HG03460 (cell line): ENCODE measurements around the gene SORCS2.

Experiments used
- ATAC-seq: cut with Tn5 transposase; IDR thresholded peaks from one replicate; pipeline ENCODE4 v1.9.1; 2021; ENCODE audit not compliant: unreplicated experiment

SORCS2 gene

DNA sequence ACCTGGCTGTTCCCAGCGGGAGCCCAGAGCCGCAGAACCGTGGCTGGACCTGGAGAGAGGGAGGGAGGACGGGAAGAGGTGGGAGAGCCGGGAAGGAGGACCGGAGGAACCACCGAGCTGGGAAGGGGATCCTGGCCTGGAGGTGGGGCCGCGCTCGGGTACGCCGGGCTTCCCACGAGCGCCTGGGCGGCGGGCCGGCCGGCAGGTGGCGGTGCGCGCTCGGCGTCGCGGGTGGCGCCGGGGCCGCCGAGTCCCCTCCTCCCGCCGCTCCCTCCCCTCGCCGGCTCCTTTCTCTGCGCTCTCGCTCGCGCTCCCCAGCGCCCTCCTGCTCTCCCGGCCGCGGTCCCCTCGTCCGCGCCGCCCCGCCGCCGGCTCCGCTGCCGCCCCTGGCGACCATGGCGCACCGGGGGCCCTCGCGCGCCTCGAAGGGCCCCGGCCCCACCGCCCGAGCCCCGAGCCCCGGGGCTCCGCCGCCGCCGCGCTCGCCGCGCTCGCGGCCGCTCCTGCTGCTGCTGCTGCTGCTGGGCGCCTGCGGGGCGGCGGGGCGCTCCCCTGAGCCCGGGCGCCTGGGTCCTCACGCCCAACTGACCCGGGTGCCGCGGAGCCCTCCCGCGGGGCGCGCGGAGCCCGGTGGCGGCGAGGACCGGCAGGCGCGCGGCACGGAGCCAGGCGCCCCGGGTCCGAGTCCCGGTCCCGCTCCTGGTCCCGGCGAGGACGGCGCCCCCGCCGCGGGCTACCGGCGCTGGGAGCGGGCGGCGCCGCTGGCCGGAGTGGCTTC, at the start of gene SORCS2:
TSS of gene SORCS2 (plus strand) at position 287 of the 778 bp plus-strand sequence.
- no peak for ATAC-seq

DNA sequence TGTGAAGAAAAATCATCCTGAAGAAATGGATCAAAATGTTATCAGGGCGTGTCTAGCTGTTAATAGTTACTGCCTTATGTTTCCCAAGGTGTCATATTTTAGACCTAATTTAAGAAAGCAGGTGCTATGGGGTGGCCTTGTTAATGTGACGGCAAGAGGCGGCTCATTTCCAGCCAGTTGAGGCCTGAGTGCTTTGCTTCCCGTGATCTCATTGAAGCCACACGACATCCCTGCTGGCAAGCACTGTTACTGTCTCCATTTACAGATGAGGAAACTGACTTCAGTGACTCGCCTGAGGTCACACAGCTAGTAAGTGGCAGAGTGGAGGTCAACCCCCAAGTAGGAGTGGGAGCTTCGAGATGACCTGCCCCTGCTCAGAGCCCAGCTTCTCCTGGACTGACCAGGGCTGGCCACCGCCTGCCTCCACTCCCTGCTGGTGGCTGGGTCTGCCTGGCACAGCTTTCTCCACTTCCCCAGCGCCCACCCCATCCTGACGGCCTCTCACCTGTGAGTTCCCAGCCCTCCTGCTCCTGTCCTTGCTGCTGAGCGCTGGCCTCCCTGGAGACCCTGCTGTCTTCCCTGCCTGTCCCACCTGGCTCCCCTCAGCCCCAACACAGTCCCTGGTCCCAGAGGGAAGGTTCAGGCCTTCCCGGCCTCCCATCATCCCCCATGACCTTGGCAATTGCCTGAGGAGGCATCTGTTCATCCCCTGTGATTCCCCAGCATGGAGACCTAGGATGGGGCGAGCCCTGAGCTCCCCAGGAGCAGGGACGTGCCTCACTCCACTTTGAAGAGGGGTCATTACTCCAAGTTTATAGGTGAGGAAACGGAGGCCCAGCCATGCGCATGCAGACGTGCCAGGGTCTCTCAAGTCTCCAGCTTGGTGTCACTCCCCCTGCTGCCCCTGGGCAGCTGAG, 47.7 kb upstream of the SORCS2 start:
- no peak for ATAC-seq

DNA sequence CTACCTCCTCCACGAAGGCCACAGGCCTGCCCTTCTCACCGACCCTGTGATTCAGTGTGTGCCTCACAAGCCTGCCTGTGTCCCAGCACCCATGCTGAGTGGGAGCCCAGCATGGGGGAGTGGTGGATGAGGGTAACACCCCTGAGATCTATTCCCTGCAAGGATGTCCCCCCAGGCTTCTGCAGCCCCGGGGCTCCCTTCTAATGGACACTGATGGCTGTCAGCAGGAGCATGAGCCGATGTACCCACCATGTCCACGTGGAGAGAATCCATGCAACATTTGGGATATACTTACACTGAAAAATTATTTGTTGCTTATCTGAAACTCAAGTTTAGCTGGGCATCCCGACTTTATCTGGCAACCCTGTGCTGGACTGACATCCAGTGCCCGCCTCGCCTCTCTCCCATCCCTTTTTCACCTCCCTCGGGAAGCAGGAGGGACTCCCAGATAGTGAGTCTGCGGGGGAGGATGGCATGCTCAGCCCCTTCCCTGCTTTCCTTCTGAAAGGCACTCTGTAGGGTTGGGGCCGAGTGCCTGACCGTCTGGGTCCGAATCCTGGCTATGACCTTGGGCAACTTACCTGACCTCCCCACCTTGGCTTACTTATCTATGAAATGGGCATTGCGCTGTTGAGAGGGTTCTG, 46.9 kb upstream of the SORCS2 start:
- ATAC-seq, result no peak

DNA sequence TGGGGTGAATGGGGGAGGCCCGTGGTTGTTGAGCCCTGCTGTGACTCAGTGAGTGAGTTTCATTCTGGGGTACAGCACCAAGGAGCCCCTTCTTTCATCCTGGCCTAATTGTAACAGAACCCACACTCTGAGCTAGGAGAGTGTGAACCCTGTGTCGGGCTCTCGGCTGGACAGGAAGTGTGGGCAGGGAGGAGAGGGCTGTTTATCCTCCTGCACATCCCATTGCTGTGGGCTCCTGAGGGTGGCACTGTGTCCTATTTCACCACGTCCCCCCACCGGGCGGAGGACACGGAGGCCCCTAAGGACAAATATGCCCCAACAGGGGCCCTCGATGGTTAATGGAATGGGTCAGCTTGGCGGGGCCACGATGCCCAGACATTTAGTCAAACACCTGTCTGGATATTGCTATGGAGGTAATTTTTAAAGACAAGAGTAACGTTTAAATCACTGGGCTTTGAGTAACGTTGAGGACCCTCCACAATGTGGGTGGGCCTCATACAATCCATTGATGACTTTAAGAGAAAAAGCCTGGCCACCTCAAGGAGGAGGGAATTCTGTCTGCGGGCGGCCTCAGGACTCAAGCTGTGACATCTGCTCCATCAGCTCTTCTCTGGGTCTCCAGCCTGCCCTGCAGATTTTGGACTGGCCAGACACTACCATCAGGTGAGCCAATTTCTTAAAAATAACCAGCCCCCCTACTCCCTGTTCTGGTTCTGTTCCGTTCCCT, 46.1 kb upstream of the SORCS2 start:
- no peak for ATAC-seq

DNA sequence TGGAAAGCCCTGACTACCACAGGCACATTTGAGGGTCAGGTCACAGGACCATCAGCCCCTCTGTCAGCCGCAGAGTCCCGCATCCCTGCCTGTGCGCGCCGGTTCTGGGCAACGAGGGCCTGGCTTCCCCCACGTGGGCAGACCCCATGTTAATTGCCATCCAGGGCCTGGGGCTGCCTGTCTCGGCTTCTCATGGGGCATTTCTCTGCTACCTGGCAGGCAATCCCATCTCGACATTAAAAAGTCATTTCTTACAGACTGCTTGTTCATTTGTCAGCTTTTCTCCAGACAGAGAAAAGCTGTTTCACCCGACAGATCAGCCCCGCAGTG, 45.6 kb upstream of the SORCS2 start:
- ATAC-seq, result no peak

DNA sequence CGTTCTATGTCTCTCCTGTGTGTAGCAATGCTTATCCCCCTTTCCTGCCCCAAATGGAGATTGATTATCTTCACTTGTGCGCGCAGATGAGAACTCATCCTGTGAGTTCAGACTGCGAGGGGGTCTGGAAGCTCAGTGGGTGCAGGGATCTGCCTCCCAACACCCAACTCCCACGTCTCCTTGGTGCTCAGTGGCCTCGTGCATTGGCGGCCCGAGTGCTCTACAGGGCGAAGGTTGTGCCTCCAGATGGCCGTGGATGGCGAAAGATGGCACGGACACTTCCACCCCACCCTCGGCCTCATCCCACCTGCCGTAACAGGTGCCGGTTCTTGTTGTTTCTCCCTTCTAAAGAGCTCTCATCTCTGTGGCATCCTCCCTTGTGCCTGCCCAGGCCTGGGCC, 45.1 kb upstream of the SORCS2 start:
- ATAC-seq, result no peak

DNA sequence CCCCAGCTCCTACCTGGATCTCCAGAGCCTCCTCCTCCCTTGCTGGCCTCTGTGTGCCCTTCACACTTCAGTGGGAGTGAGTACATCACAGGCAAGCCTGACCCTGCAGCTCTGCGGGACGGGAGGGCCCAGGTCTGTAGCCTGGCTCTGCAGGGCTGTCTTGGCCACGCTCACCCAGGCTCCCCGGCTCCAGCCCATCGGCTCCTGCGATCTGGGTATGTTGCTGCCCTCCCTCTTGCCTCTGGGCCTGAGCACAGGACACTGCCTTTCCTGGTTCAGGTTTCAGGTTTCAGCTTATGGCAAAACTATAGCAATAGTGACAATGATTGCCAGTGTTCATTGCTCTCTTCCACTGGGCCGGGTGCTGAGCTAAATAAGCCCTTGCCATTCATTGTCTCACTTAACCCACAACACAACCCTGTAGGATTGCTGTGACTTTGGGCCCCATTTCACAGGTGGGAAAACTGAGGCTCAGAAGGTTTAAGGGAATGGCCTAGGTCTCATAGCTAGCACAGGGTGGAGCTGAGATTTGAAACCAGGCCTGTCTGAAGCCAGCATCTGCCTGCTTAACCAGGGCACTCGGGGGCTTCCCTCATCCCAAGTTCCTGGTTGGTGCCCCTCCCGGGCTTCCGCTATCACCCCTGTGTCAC, 44.6 kb upstream of the SORCS2 start:
- ATAC-seq, result no peak

DNA sequence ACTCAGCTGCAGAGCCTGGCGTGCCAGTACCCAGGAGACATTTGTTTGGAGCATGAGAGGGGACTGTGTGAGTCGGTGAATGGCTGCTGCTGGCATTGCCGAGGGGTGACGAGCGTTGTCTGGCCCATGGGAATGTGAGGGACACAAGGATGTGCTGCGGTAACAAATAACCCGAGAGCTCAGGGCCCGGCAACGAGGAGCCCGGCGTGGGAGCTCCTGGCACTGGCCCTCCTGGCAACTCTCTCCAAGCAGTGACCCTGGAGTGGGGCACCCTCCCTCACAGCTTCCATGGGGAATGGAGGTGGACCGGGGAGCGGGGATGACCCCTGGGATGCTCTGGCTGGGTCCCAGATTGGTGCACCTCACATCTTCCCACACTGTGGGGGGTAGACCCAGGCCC, 44.0 kb upstream of the SORCS2 start:
- ATAC-seq, result no peak

DNA sequence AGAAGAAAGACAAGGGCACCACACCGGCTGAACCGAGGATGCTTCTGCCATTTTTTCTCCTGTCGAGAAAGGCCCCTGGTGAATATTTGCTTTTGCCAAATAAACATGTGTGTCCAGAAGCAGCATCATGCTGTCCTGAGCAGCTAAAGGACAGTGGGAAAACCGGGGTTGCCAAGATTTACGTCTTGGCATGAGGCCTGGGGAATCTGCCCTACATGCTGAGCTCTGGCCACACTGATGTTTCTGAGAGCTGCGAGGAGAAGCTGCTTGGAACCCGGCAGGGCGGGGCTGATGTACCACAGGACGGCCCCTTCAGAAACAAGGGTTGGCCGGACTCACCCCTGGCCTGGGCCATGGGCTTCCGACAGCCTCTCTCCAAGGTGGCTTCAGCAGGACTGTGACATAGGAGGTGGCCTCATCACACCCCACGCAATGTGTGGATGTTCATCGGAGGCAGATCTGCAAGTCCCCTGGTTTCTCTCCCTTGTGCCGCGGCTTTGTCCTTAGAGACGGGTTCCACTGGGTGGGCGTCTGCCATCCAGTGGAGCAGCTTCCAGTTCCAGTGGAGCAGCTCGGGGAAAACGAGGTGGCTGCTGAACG, 42.2 kb upstream of the SORCS2 start:
- ATAC-seq, result no peak

DNA sequence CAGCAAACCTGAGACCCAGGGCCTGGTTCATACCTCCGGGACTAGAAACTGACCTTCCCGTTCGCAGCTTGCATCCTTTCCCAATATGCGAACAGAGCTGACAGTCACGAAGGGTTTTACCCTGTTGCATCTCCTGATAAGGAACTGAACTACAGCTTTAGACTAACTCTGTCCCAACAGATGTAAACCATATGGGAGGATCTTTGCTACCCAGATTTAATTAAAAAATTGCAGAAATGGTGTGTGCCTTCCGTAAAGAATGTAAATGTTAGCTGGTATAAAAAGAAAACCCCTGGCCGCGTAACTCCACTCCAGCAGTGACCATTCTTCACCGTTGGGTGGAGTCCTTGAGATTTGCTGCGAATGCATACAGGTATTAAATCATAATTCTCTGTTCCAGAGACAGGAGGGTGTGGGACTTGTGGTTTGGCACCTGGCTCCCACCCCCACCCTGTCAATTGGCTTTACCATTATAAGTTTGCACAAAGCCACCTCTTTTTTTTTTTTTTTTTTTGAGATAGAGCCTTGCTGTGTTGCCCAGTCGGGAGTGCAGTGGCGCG, 40.6 kb upstream of the SORCS2 start:
- no peak for ATAC-seq

DNA sequence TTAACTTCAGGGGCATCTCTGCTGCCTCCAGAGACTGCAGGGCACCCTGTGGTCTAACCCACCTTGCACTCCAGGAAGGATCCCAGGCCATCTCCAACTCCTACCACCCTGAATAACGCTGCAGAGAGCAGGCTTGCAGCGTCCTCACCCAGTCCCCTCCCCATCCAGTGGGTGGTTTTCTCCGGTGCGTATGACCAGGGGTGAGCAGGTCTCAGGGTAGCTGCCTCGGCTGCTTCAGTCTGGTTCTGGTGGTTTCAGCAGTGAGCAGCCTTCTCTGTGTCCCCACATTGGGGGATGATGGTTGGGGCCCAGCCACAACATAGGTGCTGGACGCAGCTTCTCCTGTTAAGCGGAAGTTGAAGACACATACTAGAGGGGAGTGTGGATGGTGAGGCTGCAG, 38.6 kb upstream of the SORCS2 start:
- no peak for ATAC-seq

DNA sequence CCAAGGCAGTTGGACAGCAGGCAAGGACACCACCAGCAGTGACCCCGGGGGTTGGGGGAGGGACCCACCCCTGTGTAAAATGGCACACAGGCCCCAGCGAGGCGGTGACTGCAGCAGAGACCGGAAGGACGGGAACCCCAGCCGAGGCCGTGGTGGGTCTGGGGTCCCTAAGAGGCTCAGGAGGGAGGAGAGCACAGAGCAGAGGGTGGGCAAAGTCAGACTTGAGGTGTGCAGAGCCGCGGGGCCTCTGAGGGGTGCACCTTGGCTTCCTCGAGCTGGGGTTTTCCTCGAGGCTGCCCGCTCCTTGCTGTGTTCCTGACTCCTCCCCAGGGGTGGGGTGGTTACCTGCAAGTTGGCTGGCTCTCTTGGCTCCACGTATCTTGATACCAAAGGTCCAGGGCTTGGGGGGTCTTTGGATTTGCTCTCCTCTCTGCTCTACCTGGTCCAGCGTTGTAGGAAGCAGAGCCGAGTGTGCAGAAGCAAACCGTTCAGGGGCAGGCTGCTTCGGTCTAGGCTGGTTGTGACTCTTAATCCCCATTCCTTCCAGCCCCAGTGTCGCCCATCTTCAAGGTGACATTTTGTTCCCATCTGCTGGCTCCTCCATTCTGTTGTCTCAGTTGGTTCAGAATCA, 37.9 kb upstream of the SORCS2 start:
- no peak for ATAC-seq

DNA sequence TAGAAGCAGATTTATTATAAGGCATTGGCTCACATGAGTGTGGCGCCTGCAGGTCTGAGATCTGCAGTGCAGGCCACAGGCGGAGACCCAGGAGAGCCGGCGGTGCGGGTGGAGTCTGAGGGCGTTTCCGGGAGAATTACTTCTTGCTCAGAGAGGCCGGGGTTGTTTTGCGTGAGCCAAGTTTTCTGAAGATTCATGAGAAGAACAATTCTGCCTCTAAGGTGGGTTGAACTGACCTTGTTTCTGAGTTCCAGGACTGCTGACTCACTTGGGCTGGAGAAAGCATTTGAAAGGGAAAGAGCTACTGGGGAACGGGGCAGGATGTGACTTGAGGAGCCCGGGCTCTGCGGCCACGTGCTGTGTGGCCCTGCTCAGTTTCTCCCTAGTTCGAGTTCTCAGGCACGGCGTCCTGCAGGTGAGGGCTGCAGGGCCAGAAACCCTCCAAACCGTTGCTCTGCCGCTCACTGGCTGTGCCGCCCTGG, 36.7 kb upstream of the SORCS2 start:
- no peak for ATAC-seq

DNA sequence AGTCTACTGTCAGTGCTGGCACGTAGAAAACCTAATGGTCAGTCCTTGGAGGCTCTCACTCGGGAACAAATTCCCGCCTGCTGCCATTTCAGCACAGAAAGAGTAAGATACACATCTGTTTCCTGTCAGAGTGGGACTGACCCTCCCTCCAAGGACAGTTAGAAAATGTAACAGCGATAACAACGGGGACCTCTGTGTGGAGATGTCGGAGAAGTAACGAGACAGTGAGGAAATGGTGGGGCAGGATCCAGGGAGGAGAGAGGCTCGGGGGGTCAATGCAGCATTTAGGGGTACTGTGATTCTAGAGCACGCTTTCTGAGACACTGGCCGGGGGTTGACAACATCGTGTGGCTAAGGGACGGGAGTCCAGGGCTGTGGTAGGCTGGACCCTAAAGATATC, 36.0 kb upstream of the SORCS2 start:
- no peak for ATAC-seq

DNA sequence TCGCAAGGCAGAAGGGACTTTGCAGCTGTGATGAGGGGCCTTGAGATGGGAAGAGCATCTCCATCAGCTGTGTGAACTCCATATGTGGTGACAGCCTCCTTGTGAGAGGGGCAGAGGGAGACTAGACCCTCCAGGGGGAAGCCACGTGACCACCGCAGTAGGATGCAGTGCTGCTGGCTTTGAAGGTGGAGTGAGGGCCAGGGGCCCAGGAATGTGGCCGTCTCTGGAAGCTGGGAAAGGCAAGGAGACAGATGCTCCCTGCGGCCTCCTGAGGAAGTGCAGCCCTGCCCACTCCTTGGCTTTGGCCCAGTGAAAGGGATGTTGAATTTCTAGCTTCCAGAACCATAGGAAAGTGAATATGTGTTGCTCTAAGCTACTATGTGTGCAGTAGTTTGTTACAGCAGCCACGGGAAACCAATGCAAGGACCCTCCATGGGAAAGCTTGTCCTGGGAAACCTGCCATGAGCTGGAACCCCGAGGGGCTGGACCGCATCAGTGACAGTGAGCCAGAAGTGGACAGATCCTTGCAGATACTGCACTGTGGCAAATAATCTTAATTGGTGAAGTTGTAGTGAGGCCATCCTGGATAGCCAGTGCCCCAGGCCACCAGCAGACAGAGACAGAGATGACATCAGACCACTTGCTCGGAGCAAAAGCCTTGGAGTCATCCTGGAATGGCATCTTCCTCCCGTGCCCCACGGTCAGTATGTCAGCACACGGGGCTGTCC, 35.4 kb upstream of the SORCS2 start:
- no peak for ATAC-seq

DNA sequence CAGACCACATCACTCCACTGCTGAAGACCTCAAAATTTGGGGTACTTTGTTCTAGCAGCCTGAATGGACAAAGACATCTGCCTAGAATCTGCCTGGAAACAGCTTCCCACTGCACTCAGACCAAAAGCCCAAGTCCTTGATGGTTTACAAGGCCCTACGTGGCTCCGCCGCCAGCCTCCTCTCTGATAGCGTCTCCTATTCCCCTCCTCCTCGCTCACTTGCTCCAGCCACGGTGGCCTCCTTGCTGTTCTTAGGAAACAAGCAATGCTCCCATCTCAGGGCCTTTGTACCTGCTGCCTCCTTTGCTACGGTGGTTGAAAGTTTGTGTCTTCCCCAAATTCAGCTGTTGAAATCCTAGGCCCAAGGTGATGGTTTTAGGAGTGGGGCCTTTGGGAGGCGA, 34.7 kb upstream of the SORCS2 start:
- ATAC-seq, result no peak

DNA sequence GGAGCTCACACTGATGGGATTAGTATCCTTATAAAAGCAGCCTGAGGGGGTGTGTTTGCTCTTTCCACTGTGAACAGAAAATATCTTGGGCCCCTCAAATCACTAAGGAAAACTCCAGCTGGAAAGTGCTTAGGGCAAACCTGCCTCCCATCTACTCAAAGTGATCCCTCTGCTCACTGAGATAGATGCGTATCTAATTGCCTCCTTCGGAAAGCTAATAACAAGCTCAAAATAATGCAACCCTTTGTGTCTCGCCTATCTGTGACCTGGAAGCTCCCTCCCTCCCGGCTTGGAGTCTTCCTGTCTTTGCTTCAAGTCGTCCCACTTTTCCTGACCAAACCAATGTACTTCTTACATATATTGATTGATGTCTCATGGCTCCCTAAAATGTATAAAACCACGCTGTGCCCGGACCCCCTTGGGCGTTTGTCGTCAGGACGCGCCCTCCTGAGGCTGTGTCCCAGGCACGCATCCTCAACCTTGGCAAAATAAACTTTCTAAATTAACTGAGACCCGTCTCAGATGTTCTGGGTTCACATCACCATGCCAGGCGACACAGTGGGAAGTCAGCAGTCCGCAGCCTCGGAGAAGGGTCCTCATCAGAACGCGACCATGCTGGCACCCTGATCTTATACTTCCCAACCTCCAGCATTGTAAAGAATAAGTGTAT, 34.1 kb upstream of the SORCS2 start:
- no peak for ATAC-seq

DNA sequence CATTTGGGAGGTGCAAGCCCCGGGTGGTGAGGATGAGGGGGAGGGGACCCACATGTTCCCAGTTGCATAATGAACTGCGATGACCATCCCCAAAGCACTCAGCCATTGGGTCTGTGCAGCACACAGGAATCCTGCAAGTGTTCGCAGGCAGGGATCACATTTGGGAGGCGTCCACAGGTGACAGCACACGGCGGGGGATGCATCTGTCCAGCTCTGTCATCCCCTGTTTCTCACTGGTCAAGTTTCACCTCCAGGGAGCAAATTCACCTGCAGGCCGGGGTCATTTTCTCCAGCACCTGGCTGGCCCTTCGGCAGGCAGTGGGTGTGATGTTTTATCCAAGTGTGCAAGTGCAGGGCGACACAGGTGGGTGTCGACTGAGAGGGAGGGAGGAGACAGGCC, 33.3 kb upstream of the SORCS2 start:
- ATAC-seq, result no peak
